Panc1 (cell line): ENCODE measurements around the gene CDKAL1. TPM values are rescaled to one million over a fixed set of nuclear protein-coding genes. Genes with fewer than 3 reads are reported as not detected.

ENCODE experiments used
- ATAC-seq: fragments of 200-7000 bp; cut with Tn5 transposase; 2 replicates; pipeline ENCODE4 v1.9.1; 2020; ENCODE audit warnings: mild to moderate bottlenecking, moderate library complexity
- BruUV-seq: library from RNA; stranded (reverse); fragments of 400-500 nt; replicated peaks from 2 replicates; lab custom pipeline; 2021; lab: Mats Ljungman, UMichigan
- CTCF ChIA-PET: fragments of 300-600 bp; sonication (Branson Sonifier 250); formaldehyde crosslinking; loops from one replicate; lab custom pipeline; 2022; ENCODE audit warnings: antibody characterized with exemption; lab: Charles Lee
- POLR2A ChIA-PET: fragments of 300-600 bp; sonication (Branson Sonifier 250); formaldehyde crosslinking; loops from one replicate; lab custom pipeline; 2022; ENCODE audit warnings: antibody characterized with exemption; lab: Charles Lee
- DNase-seq: peaks from one replicate; pipeline ENCODE4 v3.0.0-alpha.2; 2010; ENCODE audit warnings: low read depth, low spot score
- H3K27ac ChIP-seq: 2 replicates; pipeline ENCODE4 v1.5.1; 2011; ENCODE audit warnings: mild to moderate bottlenecking, low read length, inconsistent platforms
- H3K27me3 ChIP-seq: fragments of 200-500 bp; sonication (Bioruptor generic); 2 replicates; pipeline ENCODE4 v1.6.0; 2014; ENCODE audit warnings: low read length, inconsistent platforms; ENCODE audit not compliant: control insufficient read depth, insufficient read depth
- H3K36me3 ChIP-seq: fragments of 200-500 bp; sonication (Bioruptor generic); 2 replicates; pipeline ENCODE4 v1.5.1; 2014; ENCODE audit warnings: inconsistent platforms, mild to moderate bottlenecking, low read length, moderate library complexity; ENCODE audit not compliant: control insufficient read depth, insufficient read depth
- H3K4me1 ChIP-seq: 2 replicates; pipeline ENCODE4 v1.5.1; 2011; ENCODE audit warnings: inconsistent platforms, mild to moderate bottlenecking, low read length, moderate library complexity; ENCODE audit not compliant: control insufficient read depth, insufficient read depth
- H3K4me3 ChIP-seq, 2 experiments: 2 replicates each; pipeline ENCODE4 v1.5.1; 2011 to 2012; ENCODE audit warnings: low read depth in 2 of 2, low read length in 2 of 2, mild to moderate bottlenecking in 2 of 2, inconsistent platforms in 1 of 2, moderate library complexity in 1 of 2
- H3K9me3 ChIP-seq: fragments of 200-500 bp; sonication (Bioruptor generic); 2 replicates; pipeline ENCODE4 v1.5.1; 2014; ENCODE audit warnings: low read depth, mild to moderate bottlenecking, inconsistent platforms, low read length, moderate library complexity; ENCODE audit not compliant: control insufficient read depth, insufficient read depth
- CTCF ChIP-seq: fragments of 450-650 bp; IDR thresholded peaks from 2 replicates; pipeline ENCODE4 v1.5.1; 2017; ENCODE audit warnings: mild to moderate bottlenecking
- POLR2AphosphoS5 ChIP-seq: IDR thresholded peaks from 2 replicates; pipeline ENCODE4 v1.6.1; 2012; ENCODE audit warnings: mild to moderate bottlenecking, low read depth, low read length, moderate library complexity
- REST ChIP-seq, 2 experiments: IDR thresholded peaks; 2 replicates each; pipeline ENCODE4 v1.6.1; 2011 to 2012; ENCODE audit warnings: low read depth in 2 of 2, control low read depth in 1 of 2, low read length in 1 of 2, mild to moderate bottlenecking in 1 of 2, moderate library complexity in 1 of 2; ENCODE audit not compliant: insufficient read depth in 1 of 2
- SIN3A ChIP-seq: IDR thresholded peaks from 2 replicates; pipeline ENCODE4 v1.6.1; 2012; ENCODE audit warnings: low read depth, mild to moderate bottlenecking, low read length, moderate library complexity, borderline replicate concordance; ENCODE audit not compliant: insufficient read depth
- TCF7L2 ChIP-seq: IDR thresholded peaks from 2 replicates; pipeline ENCODE4 v1.6.1; 2011; ENCODE audit warnings: mild to moderate bottlenecking, low read depth, low read length, inconsistent platforms
- in situ Hi-C: cut with HindIII; loops from 2 replicates; pipeline ENCODE4 v1.10.0; 2016; ENCODE audit warnings: low sequenced_read_pairs, low pct_unique_long_range_greater_than_20kb
- intact Hi-C: fragments of 100-400 bp; cut with micrococcal nuclease; formaldehyde crosslinking; loops from one replicate; pipeline ENCODE4 v1.10.0; 2022; ENCODE audit not compliant: unreplicated experiment
- total RNA-seq: library from RNA; stranded (reverse); gene quantifications from one replicate; pipeline ENCODE4 v1.2.1, GENCODE V29; 2021; ENCODE audit not compliant: unreplicated experiment

Gene CDKAL1
- total RNA-seq, 1 experiment from 2014 or later = 14.5 TPM

GRCh38 chr6:20882014-20882413 is 347.8 kb downstream of the CDKAL1 start:
- no TSS peak for BruUV-seq
- Histone ChIP-seq H3K27me3 (no peaks in the 10 kb centered on the region), H3K4me3 (no peak overlapping the region), H3K9me3 (peaks cover 10% of the 10 kb centered on the region), H3K36me3 (no peaks in the 10 kb centered on the region), H3K27ac (no peak overlapping the region), H3K4me1 (peaks cover 11% of the 10 kb centered on the region)
- ChIA-PET CTCF (no interaction called here), POLR2A (no interaction called here)
- DNase-seq (no peak), ATAC-seq (no peak)
- intact Hi-C loops = no loop called here
- in situ Hi-C loops = no loop called here
- TF ChIP-seq SIN3A (no peak), CTCF (no peak), TCF7L2 (no peak), REST (IDR thresholded peaks at IDR 0.05; ENCODE audit: insufficient read depth in 1 of 2, low read depth in 2 of 2, low read length in 1 of 2) (no peak), POLR2AphosphoS5 (no peak)

GRCh38 chr6:20885076-20885475 is 350.8 kb downstream of the CDKAL1 start:
- BruUV-seq = no TSS peak
- TF ChIP-seq TCF7L2 (no peak), SIN3A (no peak), CTCF (no peak), REST (IDR thresholded peaks at IDR 0.05; ENCODE audit: insufficient read depth in 1 of 2, low read depth in 2 of 2, low read length in 1 of 2) (no peak), POLR2AphosphoS5 (no peak)

More at GRCh38 chr6:20885076-20885475, 350.8 kb downstream of the CDKAL1 start:
- ATAC-seq = no peak
- CTCF ChIA-PET = no interaction called here
- Histone ChIP-seq H3K27ac (no peak overlapping the region), H3K4me3 (no peak overlapping the region), H3K9me3 (peaks cover 14% of the 10 kb centered on the region), H3K27me3 (no peaks in the 10 kb centered on the region), H3K4me1 (no peaks in the 10 kb centered on the region), H3K36me3 (no peaks in the 10 kb centered on the region)
- no peak for DNase-seq
- in situ Hi-C loops (no loop called here), intact Hi-C loops (no loop called here)
- POLR2A ChIA-PET = no interaction called here
